Astrocyte (in vitro differentiated cells and primary cell): Measurements from ENCODE around the gene DNAJC18.
"Not testable (repeated sequence)": the region's sequence is repeated elsewhere in the genome, so short reads cannot be mapped to it uniquely, and the experiment has no call there.

Experiments used
- EZH2 ChIP-seq: IDR thresholded peaks from 2 replicates; pipeline ENCODE4 v1.6.1; 2012; ENCODE audit warnings: mild to moderate bottlenecking, low read length, inconsistent platforms; ENCODE audit not compliant: insufficient read depth
- TF ChIP-seq, protein P1 (sequence below): IDR thresholded peaks from 2 replicates; pipeline ENCODE4 v1.5.1; 2011; ENCODE audit warnings: low read depth, mild to moderate bottlenecking, inconsistent platforms, low read length, moderate library complexity; ENCODE audit not compliant: insufficient read depth

DNA sequence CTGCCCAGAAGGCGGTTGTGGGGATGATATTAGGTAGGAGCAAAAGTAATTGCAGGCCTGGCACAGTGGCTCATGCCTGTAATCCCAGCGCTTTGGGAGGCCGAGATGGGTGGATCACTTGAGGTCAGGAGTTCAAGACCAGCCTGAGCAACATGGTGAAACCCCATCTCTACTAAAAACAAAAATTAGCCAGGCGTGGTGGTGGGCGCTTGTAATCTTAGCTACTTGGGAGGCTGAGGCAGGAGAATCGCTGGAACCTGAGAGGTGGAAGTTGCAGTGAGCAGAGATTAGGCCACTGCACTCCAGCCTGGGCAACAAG is 43.5 kb upstream of the DNAJC18 start:
- TF ChIP-seq, protein P1, sequence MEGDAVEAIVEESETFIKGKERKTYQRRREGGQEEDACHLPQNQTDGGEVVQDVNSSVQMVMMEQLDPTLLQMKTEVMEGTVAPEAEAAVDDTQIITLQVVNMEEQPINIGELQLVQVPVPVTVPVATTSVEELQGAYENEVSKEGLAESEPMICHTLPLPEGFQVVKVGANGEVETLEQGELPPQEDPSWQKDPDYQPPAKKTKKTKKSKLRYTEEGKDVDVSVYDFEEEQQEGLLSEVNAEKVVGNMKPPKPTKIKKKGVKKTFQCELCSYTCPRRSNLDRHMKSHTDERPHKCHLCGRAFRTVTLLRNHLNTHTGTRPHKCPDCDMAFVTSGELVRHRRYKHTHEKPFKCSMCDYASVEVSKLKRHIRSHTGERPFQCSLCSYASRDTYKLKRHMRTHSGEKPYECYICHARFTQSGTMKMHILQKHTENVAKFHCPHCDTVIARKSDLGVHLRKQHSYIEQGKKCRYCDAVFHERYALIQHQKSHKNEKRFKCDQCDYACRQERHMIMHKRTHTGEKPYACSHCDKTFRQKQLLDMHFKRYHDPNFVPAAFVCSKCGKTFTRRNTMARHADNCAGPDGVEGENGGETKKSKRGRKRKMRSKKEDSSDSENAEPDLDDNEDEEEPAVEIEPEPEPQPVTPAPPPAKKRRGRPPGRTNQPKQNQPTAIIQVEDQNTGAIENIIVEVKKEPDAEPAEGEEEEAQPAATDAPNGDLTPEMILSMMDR, result not testable (repeated sequence)
- not testable (repeated sequence) for TF ChIP-seq EZH2
